Mucosa of descending colon (tissue), 3 donors: ENCODE data around the gene MSL2. TPM values are rescaled to one million over a fixed set of nuclear protein-coding genes. Genes with fewer than 3 reads are reported as not detected.

ENCODE experiments used
- ATAC-seq: fragments of 200-7000 bp; cut with Tn5 transposase; one replicate; pipeline ENCODE4 v1.9.1; 2020; ENCODE audit warnings: mild to moderate bottlenecking, moderate library complexity
- DNase-seq, 3 donors: peaks; one replicate each; pipeline ENCODE4 v3.0.0-alpha.2; 2020
- H3K36me3 ChIP-seq: fragments of 200-600 bp; one replicate; pipeline ENCODE4 v1.8.0; 2021; ENCODE audit warnings: low read depth, mild to moderate bottlenecking
- H3K4me1 ChIP-seq: fragments of 200-600 bp; one replicate; pipeline ENCODE4 v1.8.0; 2021; ENCODE audit warnings: low read depth, mild to moderate bottlenecking
- H3K4me3 ChIP-seq: fragments of 200-600 bp; one replicate; pipeline ENCODE4 v1.8.0; 2021; ENCODE audit warnings: mild to moderate bottlenecking
- H3K9me3 ChIP-seq: fragments of 200-600 bp; one replicate; pipeline ENCODE4 v1.8.0; 2021; ENCODE audit warnings: mild to moderate bottlenecking
- CTCF ChIP-seq: fragments of 200-600 bp; IDR thresholded peaks from one replicate; pipeline ENCODE4 v1.8.0; 2022; ENCODE audit warnings: antibody characterized with exemption, mild to moderate bottlenecking
- intact Hi-C, 2 donors: fragments of 100-400 bp; cut with DNase I in 1 of 2; cut with micrococcal nuclease in 1 of 2; formaldehyde crosslinking; loops; one replicate each; pipeline versions ENCODE4 v1.11.0 to v1.11.1; 2022; cut with DNase I, micrococcal nuclease
- total RNA-seq, 3 donors: library from RNA; stranded (reverse); fragmentation: NEBNext Ultra II Directional in 2 of 3; extraction: Animal tissue kit (Norgen Biotek cat#: 25700) in 2 of 3; gene quantifications; one replicate each; pipeline versions ENCODE4 v1.2.1 to v1.2.4, GENCODE V29; 2021 to 2023
- donor health status: DM: no; HTN: no; CAD: no; lungs with moderate emphysema.
- donor health status: DM: no; HTN: no; CAD: no.
- donor health status: DM: no; HTN: yes; CAD: no.

MSL2 gene
- total RNA-seq, 3 donors from 2014 or later: 22.6 to 37.0 (median 28.9) TPM

- intact Hi-C loops: no loop called here
Measured at GRCh38 chr3:136114421-136114820, 81.7 kb downstream of the MSL2 start.

GRCh38 chr3:136110481-136110880 lies 85.7 kb downstream of the MSL2 start:
- TF ChIP-seq CTCF: no peak
- Histone ChIP-seq H3K36me3 (no peaks in the 10 kb centered on the region), H3K4me3 (no peak overlapping the region), H3K9me3 (no peaks in the 10 kb centered on the region), H3K4me1 (no peaks in the 10 kb centered on the region)
- DNase-seq: no peak
- intact Hi-C loops: no loop called here
- ATAC-seq: no peak

More at GRCh38 chr3:136114421-136114820, 81.7 kb downstream of the MSL2 start:
- H3K4me1 ChIP-seq: no peaks in the 10 kb centered on the region
- no peaks in the 10 kb centered on the region for H3K36me3 ChIP-seq
- H3K9me3 ChIP-seq: no peaks in the 10 kb centered on the region
- no peak for ATAC-seq
- H3K4me3 ChIP-seq: no peak overlapping the region
- DNase-seq: no peak
- TF ChIP-seq CTCF: no peak

GRCh38 chr3:136109499-136109898 lies 86.6 kb downstream of the MSL2 start:
- intact Hi-C loops: no loop called here
- no peak for ATAC-seq
- no peaks in the 10 kb centered on the region for H3K36me3 ChIP-seq

GRCh38 chr3:136106101-136106500 lies 90.0 kb downstream of the MSL2 start:
- DNase-seq (no peak), ATAC-seq (no peak)
- intact Hi-C loops: no loop called here
- Histone ChIP-seq H3K4me1 (no peaks in the 10 kb centered on the region), H3K9me3 (no peaks in the 10 kb centered on the region), H3K36me3 (no peaks in the 10 kb centered on the region), H3K4me3 (no peak overlapping the region)
- TF ChIP-seq CTCF: no peak

More at GRCh38 chr3:136109499-136109898, 86.6 kb downstream of the MSL2 start:
- no peak for DNase-seq
- no peak for TF ChIP-seq CTCF
- Histone ChIP-seq H3K4me1 (no peaks in the 10 kb centered on the region), H3K9me3 (no peaks in the 10 kb centered on the region), H3K4me3 (no peak overlapping the region)

GRCh38 chr3:136105044-136105443 lies 91.1 kb downstream of the MSL2 start:
- intact Hi-C loops: no loop called here
- Histone ChIP-seq H3K4me3 (no peak overlapping the region), H3K4me1 (no peaks in the 10 kb centered on the region), H3K36me3 (no peaks in the 10 kb centered on the region), H3K9me3 (no peaks in the 10 kb centered on the region)
- no peak for ATAC-seq
- DNase-seq: no peak
- TF ChIP-seq CTCF: no peak

Other genes with a start within 250 kb of the MSL2 start
- 10 to 100 TPM; 16.4 to 33.8 (median 28.5) TPM for gene PPP2R3A, start 230.6 kb downstream of the MSL2 start, total RNA-seq
- gene PCCB, start 54.0 kb upstream of the MSL2 start, total RNA-seq: 10 to 100 TPM; 35.8 to 54.8 (median 49.9) TPM